ENCODE measurements around the gene ACOT2. TPM values are rescaled to one million over a fixed set of nuclear protein-coding genes. Genes with fewer than 3 reads are reported as not detected.

Gene ACOT2
- total RNA-seq, 1 experiment from 2014 or later, result 23.4 TPM

DNA sequence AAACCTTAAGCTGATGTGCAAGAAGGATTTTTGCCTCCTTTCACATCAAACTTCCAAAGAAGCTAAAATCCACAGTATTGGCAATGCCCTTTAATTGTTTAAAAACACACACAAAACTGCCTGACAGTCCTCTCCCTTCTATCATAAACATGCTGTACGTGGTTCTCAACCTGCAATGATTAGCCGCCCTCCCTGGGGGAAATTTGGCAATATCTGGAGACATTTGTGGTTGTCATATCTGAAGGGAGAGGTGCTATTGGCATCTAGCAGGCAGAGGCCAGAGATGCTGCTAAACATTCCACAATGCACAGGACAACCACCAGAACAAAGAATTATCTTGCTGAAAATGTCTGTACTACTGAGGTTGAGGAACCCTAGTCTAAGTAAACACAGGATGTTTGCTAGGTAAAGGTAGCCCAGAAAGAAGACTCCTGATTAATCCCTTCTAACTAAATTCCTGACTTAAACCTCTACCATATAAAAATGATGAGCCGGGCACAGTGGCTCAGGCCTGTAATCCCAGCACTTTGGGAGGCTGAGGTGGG lies 44.5 kb downstream of the ACOT2 start:
- Mint-ChIP-seq H3K27me3 (ENCODE audit: insufficient read depth, unreplicated experiment) (no peaks in the 10 kb centered on the region), H3K4me3 (ENCODE audit: unreplicated experiment) (peak overlapping the region; percentile 69), H3K27ac (ENCODE audit: low read depth, unreplicated experiment) (no peak overlapping the region), H3K9me3 (ENCODE audit: unreplicated experiment) (no peaks in the 10 kb centered on the region), H3K4me1 (ENCODE audit: insufficient read depth, unreplicated experiment) (no peaks in the 10 kb centered on the region), H3K36me3 (ENCODE audit: insufficient read depth, unreplicated experiment) (peaks cover under 1% of the 10 kb centered on the region)
- BruUV-seq (replicated peaks), result no TSS peak
- DNase-seq (ENCODE audit: unreplicated experiment), result peak; percentile 6
- no peak for TF ChIP-seq CTCF (IDR thresholded peaks at IDR 0.05; ENCODE audit: unreplicated experiment)
- POLR2A ChIA-PET, result interaction anchor here (0.9 to 1.6 kb wide), 5 partner anchors 12 to 123 kb away, joined by 3 to 4 read pairs (median 3); partner anchors contain the start of genes ACOT2, DNAL1 and RIOX1
- intact Hi-C loops (cut with micrococcal nuclease), result no loop called here
- CTCF ChIA-PET, result interaction anchor here (0.5 to 1.1 kb wide), 2 partner anchors 19 to 27 kb away, joined by 3 read pairs; no protein-coding TSS in a partner anchor

- Mint-ChIP-seq H3K27ac (ENCODE audit: low read depth, unreplicated experiment) (no peak overlapping the region), H3K27me3 (ENCODE audit: insufficient read depth, unreplicated experiment) (no peaks in the 10 kb centered on the region), H3K36me3 (ENCODE audit: insufficient read depth, unreplicated experiment) (no peaks in the 10 kb centered on the region), H3K4me3 (ENCODE audit: unreplicated experiment) (no peak overlapping the region), H3K9me3 (ENCODE audit: unreplicated experiment) (no peaks in the 10 kb centered on the region), H3K4me1 (ENCODE audit: insufficient read depth, unreplicated experiment) (no peaks in the 10 kb centered on the region)
- no peak for TF ChIP-seq CTCF (IDR thresholded peaks at IDR 0.05; ENCODE audit: unreplicated experiment)
- intact Hi-C loops (cut with micrococcal nuclease), result no loop called here
- CTCF ChIA-PET, result interaction anchor here (0.6 kb wide), 1 partner anchor 256 kb away, joined by 3 read pairs; no protein-coding TSS in a partner anchor
- DNase-seq (ENCODE audit: unreplicated experiment), result no peak
- POLR2A ChIA-PET, result interaction anchor here (1.2 kb wide), 1 partner anchor 10 kb away, joined by 3 read pairs; no protein-coding TSS in a partner anchor
- BruUV-seq (replicated peaks), result no TSS peak
These were observed 47.8 kb downstream of the ACOT2 start for GRCh38 chr14:73616831-73617230.

DNA sequence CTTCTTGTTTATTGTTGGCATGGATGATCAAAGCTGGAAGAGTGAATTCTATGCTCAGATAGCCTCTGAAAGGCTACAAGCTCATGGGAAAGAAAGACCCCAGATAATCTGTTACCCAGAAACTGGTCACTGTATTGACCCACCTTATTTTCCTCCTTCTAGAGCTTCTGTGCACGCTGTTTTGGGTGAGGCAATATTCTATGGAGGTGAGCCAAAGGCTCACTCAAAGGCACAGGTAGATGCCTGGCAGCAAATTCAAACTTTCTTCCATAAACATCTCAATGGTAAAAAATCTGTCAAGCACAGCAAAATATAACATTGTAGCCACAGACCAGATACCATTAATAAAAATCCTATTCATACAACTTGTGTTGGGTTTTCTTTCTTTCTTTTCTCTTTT lies 50.5 kb downstream of the ACOT2 start:
- BruUV-seq (replicated peaks), result no TSS peak
- intact Hi-C loops (cut with micrococcal nuclease), result no loop called here
- TF ChIP-seq CTCF (IDR thresholded peaks at IDR 0.05; ENCODE audit: unreplicated experiment), result no peak
- H3K4me1 Mint-ChIP-seq (ENCODE audit: insufficient read depth, unreplicated experiment), result no peaks in the 10 kb centered on the region
- H3K27ac Mint-ChIP-seq (ENCODE audit: low read depth, unreplicated experiment), result no peak overlapping the region
- CTCF ChIA-PET, result interaction anchor here (2.2 kb wide), 1 partner anchor 14 kb away, joined by 9 read pairs; no protein-coding TSS in a partner anchor
- no peaks in the 10 kb centered on the region for H3K9me3 Mint-ChIP-seq (ENCODE audit: unreplicated experiment)
- no peak for DNase-seq (ENCODE audit: unreplicated experiment)
- POLR2A ChIA-PET, result interaction anchor here (0.6 kb wide), 1 partner anchor 56 kb away, joined by 3 read pairs; no protein-coding TSS in a partner anchor
- H3K4me3 Mint-ChIP-seq (ENCODE audit: unreplicated experiment), result no peak overlapping the region
- H3K36me3 Mint-ChIP-seq (ENCODE audit: insufficient read depth, unreplicated experiment), result no peaks in the 10 kb centered on the region
- no peaks in the 10 kb centered on the region for H3K27me3 Mint-ChIP-seq (ENCODE audit: insufficient read depth, unreplicated experiment)

GRCh38 chr14:73620268-73620667 lies 51.3 kb downstream of the ACOT2 start:
- ChIA-PET CTCF (no interaction called here), POLR2A (no interaction called here)
- intact Hi-C loops (cut with micrococcal nuclease), result no loop called here
- Mint-ChIP-seq H3K27me3 (ENCODE audit: insufficient read depth, unreplicated experiment) (no peaks in the 10 kb centered on the region), H3K36me3 (ENCODE audit: insufficient read depth, unreplicated experiment) (no peaks in the 10 kb centered on the region), H3K4me1 (ENCODE audit: insufficient read depth, unreplicated experiment) (no peaks in the 10 kb centered on the region), H3K27ac (ENCODE audit: low read depth, unreplicated experiment) (no peak overlapping the region), H3K9me3 (ENCODE audit: unreplicated experiment) (no peaks in the 10 kb centered on the region), H3K4me3 (ENCODE audit: unreplicated experiment) (no peak overlapping the region)
- no peak for TF ChIP-seq CTCF (IDR thresholded peaks at IDR 0.05; ENCODE audit: unreplicated experiment)
- DNase-seq (ENCODE audit: unreplicated experiment), result no peak
- no TSS peak for BruUV-seq (replicated peaks)

Measured in MCF 10A (cell line).